Prostate gland (tissue), 2 donors: ENCODE measurements around the gene ESPNL. TPM values are rescaled to one million over a fixed set of nuclear protein-coding genes. Genes with fewer than 3 reads are reported as not detected.
A peak's percentile ranks its signal among the peaks of the same experiment; 100 is the strongest.

Experiments used
- DNase-seq: peaks from one replicate; pipeline ENCODE4 v3.0.0-alpha.2; 2019; ENCODE audit warnings: low spot score
- H3K27ac ChIP-seq, 2 donors: fragments of 200-600 bp; sonication (generic); 2 replicates each; pipeline ENCODE4 v1.5.1; 2017 to 2019
- H3K27me3 ChIP-seq: fragments of 200-600 bp; sonication (generic); replicated peaks from 2 replicates; pipeline ENCODE4 v1.5.1; 2019; ENCODE audit not compliant: insufficient read depth
- H3K36me3 ChIP-seq, 2 donors: fragments of 200-600 bp; sonication (generic); 1 replicate in 1 of 2; 2 replicates in 1 of 2; pipeline versions ENCODE4 v1.5.1 to v1.8.1; 2017 to 2019
- H3K4me1 ChIP-seq: fragments of 200-600 bp; sonication (generic); replicated peaks from 2 replicates; pipeline ENCODE4 v1.5.1; 2019
- H3K4me3 ChIP-seq, 2 donors: fragments of 200-600 bp; sonication (generic); 2 replicates each; pipeline ENCODE4 v1.5.1; 2017 to 2019
- H3K9me3 ChIP-seq: fragments of 200-600 bp; sonication (generic); 2 replicates; pipeline ENCODE4 v1.5.1; 2017
- CTCF ChIP-seq, 4 experiments: fragments of 200-600 bp in 2 of 4; fragments of 450-650 bp in 2 of 4; sonication (generic) in 2 of 4; IDR thresholded peaks; 1 replicate in 3 of 4; 2 replicates in 1 of 4; pipeline ENCODE4 v1.5.1; 2016 to 2019; ENCODE audit warnings: antibody characterized with exemption in 4 of 4, mild to moderate bottlenecking in 2 of 4, moderate library complexity in 2 of 4
- POLR2A ChIP-seq: fragments of 450-650 bp; IDR thresholded peaks from one replicate; pipeline ENCODE4 v1.6.1; 2016; ENCODE audit warnings: antibody characterized with exemption, mild to moderate bottlenecking
- POLR2AphosphoS5 ChIP-seq: sonication (generic); formaldehyde crosslinking; IDR thresholded peaks from one replicate; pipeline ENCODE4 v1.6.1; 2017; ENCODE audit warnings: antibody characterized with exemption
- WGBS: methylation state at CpG from one replicate; pipeline ENCODE4 v1.1.5; 2018; 5-methylcytosine and 5-hydroxymethylcytosine counted together
- intact Hi-C: fragments of 100-400 bp; cut with DNase I; formaldehyde crosslinking; loops from one replicate; pipeline ENCODE4 v1.14.2; 2022
- total RNA-seq, 2 donors: library from RNA; depleted of rRNA; stranded (reverse); fragments of >200 nt; gene quantifications; one replicate each; pipeline ENCODE4 v1.1.0, GENCODE V29; 2016

The ESPNL gene
- total RNA-seq, 2 donors from 2014 or later, result 0.68 to 3.9 TPM

DNA sequence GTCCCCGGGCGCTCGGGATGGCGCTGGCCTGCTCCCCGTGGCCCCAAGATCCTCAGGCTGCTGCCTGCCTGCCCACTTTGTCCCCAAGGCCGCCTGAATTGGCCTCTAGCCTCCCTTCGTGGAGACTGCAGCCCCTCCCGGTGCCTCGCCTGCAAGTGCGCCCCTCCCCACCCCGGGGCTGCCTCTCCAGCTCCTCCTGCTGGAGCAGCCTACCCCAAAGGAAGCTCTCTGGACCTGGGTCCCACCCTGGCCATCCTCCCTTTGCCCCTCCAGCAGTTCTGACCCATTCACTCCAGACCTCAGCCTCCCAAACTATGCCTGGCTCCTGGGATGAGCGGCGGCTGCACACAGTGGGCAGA lies 6.2 kb downstream of the ESPNL start:
- no peak for DNase-seq
- Histone ChIP-seq H3K9me3 (no peaks in the 10 kb centered on the region), H3K27me3 (no peaks in the 10 kb centered on the region), H3K4me3 (no peak overlapping the region), H3K36me3 (no peaks in the 10 kb centered on the region), H3K27ac (no peak overlapping the region), H3K4me1 (no peaks in the 10 kb centered on the region)
- WGBS, result 78% methylated on average over 13 of the region's 13 CpGs
- no peak for TF ChIP-seq POLR2AphosphoS5
- TF ChIP-seq CTCF (IDR thresholded peaks at IDR 0.05), result no peak
- no peak for TF ChIP-seq POLR2A
- intact Hi-C loops, result no loop called here

DNA sequence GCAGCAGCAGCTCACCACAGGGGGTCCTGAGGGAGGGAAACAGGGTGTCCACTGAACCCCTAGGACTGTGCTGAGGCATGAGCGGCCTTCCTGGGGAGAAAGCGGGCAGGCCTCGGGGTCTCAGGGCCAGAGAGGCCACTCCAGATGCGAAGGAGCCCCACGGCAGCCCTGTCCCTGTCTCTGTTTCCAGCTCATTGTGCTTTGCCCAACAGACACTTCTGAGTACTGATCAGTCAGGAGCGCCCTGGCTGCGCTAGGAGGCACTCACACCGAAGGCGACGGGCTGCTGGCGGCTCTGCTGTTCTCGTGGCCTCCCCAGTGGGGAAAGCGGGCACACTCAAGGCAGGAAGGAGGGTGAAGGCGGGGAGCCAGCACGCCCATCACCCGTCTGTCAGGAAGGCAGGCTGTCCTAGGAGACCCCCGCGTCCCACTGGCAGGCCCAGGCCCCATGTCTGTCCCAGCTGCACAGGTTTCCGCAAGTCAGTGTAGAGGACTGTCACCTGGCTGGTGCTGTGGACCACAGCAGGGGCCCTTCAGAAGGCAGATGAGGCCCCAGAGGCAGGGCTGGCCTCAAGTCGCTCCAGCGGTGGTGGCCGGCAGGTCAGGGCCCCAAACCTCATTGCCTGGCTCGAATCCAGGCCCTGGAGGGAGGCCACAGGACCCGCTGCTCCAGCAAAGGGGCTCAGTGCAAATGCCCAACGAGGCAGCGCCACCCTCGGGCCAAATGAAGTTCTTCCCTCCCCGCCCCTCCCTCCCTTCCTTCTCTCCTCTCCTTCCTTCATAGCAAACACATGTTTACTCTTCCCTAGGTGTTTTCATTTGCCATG lies 6.8 kb downstream of the ESPNL start:
- Histone ChIP-seq H3K4me3 (no peak overlapping the region), H3K9me3 (no peaks in the 10 kb centered on the region), H3K27me3 (no peaks in the 10 kb centered on the region), H3K4me1 (no peaks in the 10 kb centered on the region), H3K27ac (no peak overlapping the region), H3K36me3 (no peaks in the 10 kb centered on the region)
- no peak for TF ChIP-seq POLR2AphosphoS5
- TF ChIP-seq CTCF (IDR thresholded peaks at IDR 0.05), result peak in 1 of 4 experiments; percentile 4
- intact Hi-C loops, result no loop called here
- DNase-seq, result no peak
- WGBS, result 76% methylated on average over 28 of the region's 28 CpGs

- Histone ChIP-seq H3K9me3 (no peaks in the 10 kb centered on the region), H3K27ac (no peak overlapping the region), H3K27me3 (no peaks in the 10 kb centered on the region), H3K4me3 (no peak overlapping the region), H3K36me3 (no peaks in the 10 kb centered on the region), H3K4me1 (no peaks in the 10 kb centered on the region)
- no peak for DNase-seq
- TF ChIP-seq POLR2AphosphoS5 (no peak), CTCF (IDR thresholded peaks at IDR 0.05) (no peak), POLR2A (no peak)
- intact Hi-C loops, result no loop called here
- WGBS, result 89% methylated on average over 28 of the region's 28 CpGs
Measured at GRCh38 chr2:238107525-238108422, 7.6 kb downstream of the ESPNL start.

- Histone ChIP-seq H3K4me1 (no peaks in the 10 kb centered on the region), H3K4me3 (no peak overlapping the region), H3K27ac (no peak overlapping the region), H3K27me3 (no peaks in the 10 kb centered on the region), H3K36me3 (no peaks in the 10 kb centered on the region), H3K9me3 (no peaks in the 10 kb centered on the region)
- 57% methylated on average over 19 of the region's 19 CpGs for WGBS
- intact Hi-C loops, result no loop called here
- no peak for DNase-seq
- no peak for TF ChIP-seq POLR2A
Measured at GRCh38 chr2:238108423-238109183, 8.5 kb downstream of the ESPNL start.

GRCh38 chr2:238113611-238114010 lies 13.5 kb downstream of the ESPNL start:
- WGBS, result 91% methylated on average over 12 of the region's 13 CpGs
- Histone ChIP-seq H3K4me3 (no peak overlapping the region), H3K27ac (no peak overlapping the region), H3K27me3 (peaks cover 2% of the 10 kb centered on the region), H3K9me3 (no peaks in the 10 kb centered on the region), H3K4me1 (no peaks in the 10 kb centered on the region), H3K36me3 (no peaks in the 10 kb centered on the region)
- no peak for DNase-seq
- intact Hi-C loops, result no loop called here
- no peak for TF ChIP-seq POLR2AphosphoS5
- no peak for TF ChIP-seq CTCF (IDR thresholded peaks at IDR 0.05)
- TF ChIP-seq POLR2A, result no peak
